Measurements from ENCODE around the gene TRAF2. TPM values are rescaled to one million over a fixed set of nuclear protein-coding genes. Genes with fewer than 3 reads are reported as not detected.

TRAF2 gene
- total RNA-seq, 1 donor: 6.2 TPM

DNA sequence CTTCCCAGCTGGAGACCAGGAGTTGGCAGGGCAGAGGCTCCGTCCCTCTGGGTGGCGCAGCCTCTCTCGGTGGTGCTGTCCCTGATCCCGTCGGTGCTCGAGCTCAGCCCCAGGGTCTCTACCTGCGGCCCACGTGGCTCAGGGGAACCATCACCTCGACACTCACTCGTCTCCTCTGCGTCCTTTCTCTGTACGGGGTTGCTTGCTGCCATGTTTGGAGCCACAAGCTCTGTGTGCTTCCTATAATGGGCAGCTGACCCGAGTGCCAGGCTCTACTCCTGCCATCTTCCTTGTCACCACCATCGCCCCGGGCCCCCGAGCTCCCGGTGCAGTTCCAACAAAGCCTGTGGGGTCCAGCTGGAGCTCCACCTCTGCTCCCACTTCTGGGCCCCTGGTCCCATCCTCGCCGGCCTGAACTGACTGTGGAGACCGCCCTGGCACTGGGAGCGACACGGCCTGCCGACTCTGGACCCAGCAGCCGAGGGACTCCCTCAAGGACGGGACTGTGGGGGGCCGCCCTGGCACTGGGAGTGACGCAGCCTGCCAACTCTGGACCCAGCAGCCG, 53.2 kb downstream of the TRAF2 start:
- H3K9me3 ChIP-seq (ENCODE audit: low read depth, low read length): no peaks in the 10 kb centered on the region
- no peaks in the 10 kb centered on the region for H3K27me3 ChIP-seq (ENCODE audit: insufficient read depth, low read length)
- H4K20me1 ChIP-seq (ENCODE audit: insufficient read depth, low read length): peaks cover 17% of the 10 kb centered on the region
- peaks cover 49% of the 10 kb centered on the region for H3K36me3 ChIP-seq (ENCODE audit: insufficient read depth, low read length)
- no peak overlapping the region for H2AFZ ChIP-seq (ENCODE audit: low read length)
- no peak for DNase-seq (ENCODE audit: insufficient read length, low spot score, missing footprints)
- TF ChIP-seq, protein P1, sequence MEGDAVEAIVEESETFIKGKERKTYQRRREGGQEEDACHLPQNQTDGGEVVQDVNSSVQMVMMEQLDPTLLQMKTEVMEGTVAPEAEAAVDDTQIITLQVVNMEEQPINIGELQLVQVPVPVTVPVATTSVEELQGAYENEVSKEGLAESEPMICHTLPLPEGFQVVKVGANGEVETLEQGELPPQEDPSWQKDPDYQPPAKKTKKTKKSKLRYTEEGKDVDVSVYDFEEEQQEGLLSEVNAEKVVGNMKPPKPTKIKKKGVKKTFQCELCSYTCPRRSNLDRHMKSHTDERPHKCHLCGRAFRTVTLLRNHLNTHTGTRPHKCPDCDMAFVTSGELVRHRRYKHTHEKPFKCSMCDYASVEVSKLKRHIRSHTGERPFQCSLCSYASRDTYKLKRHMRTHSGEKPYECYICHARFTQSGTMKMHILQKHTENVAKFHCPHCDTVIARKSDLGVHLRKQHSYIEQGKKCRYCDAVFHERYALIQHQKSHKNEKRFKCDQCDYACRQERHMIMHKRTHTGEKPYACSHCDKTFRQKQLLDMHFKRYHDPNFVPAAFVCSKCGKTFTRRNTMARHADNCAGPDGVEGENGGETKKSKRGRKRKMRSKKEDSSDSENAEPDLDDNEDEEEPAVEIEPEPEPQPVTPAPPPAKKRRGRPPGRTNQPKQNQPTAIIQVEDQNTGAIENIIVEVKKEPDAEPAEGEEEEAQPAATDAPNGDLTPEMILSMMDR (IDR thresholded peaks at IDR 0.05; ENCODE audit: extremely low read depth, low read depth, low read length): no peak
- H3K79me2 ChIP-seq (ENCODE audit: insufficient read depth, low read length): peaks cover 39% of the 10 kb centered on the region
- H3K27ac ChIP-seq (ENCODE audit: low read depth, low read length): no peak overlapping the region
- peaks cover 5% of the 10 kb centered on the region for H3K4me1 ChIP-seq (ENCODE audit: insufficient read depth, low read length)
- no peak overlapping the region for H3K4me3 ChIP-seq (ENCODE audit: insufficient read depth, low read length)
- H3K4me2 ChIP-seq (ENCODE audit: insufficient read depth, low read length): no peak overlapping the region

DNA sequence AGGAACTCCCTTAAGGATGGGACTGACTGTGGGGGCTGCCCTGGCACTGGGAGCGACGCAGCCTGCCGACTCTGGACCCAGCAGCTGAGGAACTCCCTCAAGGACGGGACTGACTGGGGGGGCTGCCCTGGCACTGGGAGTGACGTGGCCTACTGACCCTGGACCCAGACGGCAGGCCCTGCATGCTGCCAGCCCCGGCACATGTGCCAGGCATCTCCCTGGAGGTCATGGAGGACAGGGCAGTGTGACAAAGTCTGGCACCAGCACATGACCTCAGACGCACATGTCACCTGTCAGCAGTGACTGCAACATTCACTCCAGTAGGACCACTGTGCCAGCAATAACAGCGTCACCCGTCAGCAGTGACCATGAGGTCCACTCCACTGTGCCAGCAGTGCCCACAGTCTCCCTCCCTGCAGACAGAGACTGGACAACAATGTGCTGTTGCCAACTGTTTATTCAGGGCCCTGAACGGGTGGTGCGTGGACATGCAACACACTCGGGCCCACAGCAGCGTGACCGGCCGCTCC, 53.7 kb downstream of the TRAF2 start:
- TF ChIP-seq, protein P1 (IDR thresholded peaks at IDR 0.05; ENCODE audit: extremely low read depth, low read depth, low read length): no peak
- no peak overlapping the region for H3K27ac ChIP-seq (ENCODE audit: low read depth, low read length)
- peaks cover 39% of the 10 kb centered on the region for H3K79me2 ChIP-seq (ENCODE audit: insufficient read depth, low read length)
- H3K9me3 ChIP-seq (ENCODE audit: low read depth, low read length): no peaks in the 10 kb centered on the region
- no peak overlapping the region for H3K4me2 ChIP-seq (ENCODE audit: insufficient read depth, low read length)
- peaks cover 8% of the 10 kb centered on the region for H3K4me1 ChIP-seq (ENCODE audit: insufficient read depth, low read length)
- no peak overlapping the region for H3K4me3 ChIP-seq (ENCODE audit: insufficient read depth, low read length)
- H4K20me1 ChIP-seq (ENCODE audit: insufficient read depth, low read length): peaks cover 17% of the 10 kb centered on the region
- H3K27me3 ChIP-seq (ENCODE audit: insufficient read depth, low read length): no peaks in the 10 kb centered on the region
- H2AFZ ChIP-seq (ENCODE audit: low read length): no peak overlapping the region
- no peak for DNase-seq (ENCODE audit: insufficient read length, low spot score, missing footprints)
- H3K36me3 ChIP-seq (ENCODE audit: insufficient read depth, low read length): peaks cover 49% of the 10 kb centered on the region

DNA sequence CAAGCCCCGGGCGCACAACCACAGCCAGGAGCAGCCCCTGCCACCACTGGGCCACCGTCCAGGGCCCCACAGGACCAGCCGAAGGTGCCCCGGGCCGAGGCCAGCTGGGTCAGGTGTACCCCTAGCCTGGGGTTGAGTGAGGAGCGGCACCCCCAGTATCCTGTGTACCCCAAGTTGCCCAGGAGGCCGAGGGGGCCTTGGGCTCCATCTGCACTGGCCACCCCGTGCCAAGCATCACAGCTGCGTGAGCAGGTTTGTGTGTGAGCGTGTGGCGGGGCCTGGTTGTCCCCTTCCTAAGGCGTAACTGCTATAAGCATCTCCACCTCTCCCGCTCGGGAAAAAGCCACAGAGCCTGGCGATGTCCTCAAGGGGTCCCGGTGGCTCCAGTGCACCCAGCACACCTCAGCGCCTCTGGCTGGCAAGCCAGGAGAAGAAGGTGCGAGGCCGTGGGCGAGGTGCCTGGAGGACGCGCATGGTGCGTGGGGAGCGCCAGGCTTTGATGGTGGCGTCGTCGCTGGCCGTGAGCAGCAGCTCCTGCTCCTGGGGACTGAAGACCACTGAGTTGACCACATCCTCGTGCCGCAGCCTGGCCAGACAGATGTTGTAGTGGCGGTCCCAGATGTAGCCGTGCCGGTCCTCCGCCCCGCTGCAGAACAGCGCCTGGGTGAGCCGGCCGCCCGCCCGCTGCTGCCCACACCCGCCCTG, 54.4 kb downstream of the TRAF2 start:
- Histone ChIP-seq H3K9me3 (ENCODE audit: low read depth, low read length) (no peaks in the 10 kb centered on the region), H3K4me2 (ENCODE audit: insufficient read depth, low read length) (no peak overlapping the region), H3K4me3 (ENCODE audit: insufficient read depth, low read length) (no peak overlapping the region), H3K27me3 (ENCODE audit: insufficient read depth, low read length) (no peaks in the 10 kb centered on the region), H4K20me1 (ENCODE audit: insufficient read depth, low read length) (peaks cover 17% of the 10 kb centered on the region), H2AFZ (ENCODE audit: low read length) (no peak overlapping the region), H3K79me2 (ENCODE audit: insufficient read depth, low read length) (peaks cover 39% of the 10 kb centered on the region), H3K36me3 (ENCODE audit: insufficient read depth, low read length) (peaks cover 49% of the 10 kb centered on the region), H3K27ac (ENCODE audit: low read depth, low read length) (no peak overlapping the region), H3K4me1 (ENCODE audit: insufficient read depth, low read length) (peaks cover 8% of the 10 kb centered on the region)
- TF ChIP-seq, protein P1 (IDR thresholded peaks at IDR 0.05; ENCODE audit: extremely low read depth, low read depth, low read length): no peak
- no peak for DNase-seq (ENCODE audit: insufficient read length, low spot score, missing footprints)
